Measurements from ENCODE around the gene PIAS1. TPM values are rescaled to one million over a fixed set of nuclear protein-coding genes. Genes with fewer than 3 reads are reported as not detected.

Gene PIAS1
- total and polyA plus RNA-seq, 12 donors, result 5.8 to 37.9 (median 30.3) TPM

DNA sequence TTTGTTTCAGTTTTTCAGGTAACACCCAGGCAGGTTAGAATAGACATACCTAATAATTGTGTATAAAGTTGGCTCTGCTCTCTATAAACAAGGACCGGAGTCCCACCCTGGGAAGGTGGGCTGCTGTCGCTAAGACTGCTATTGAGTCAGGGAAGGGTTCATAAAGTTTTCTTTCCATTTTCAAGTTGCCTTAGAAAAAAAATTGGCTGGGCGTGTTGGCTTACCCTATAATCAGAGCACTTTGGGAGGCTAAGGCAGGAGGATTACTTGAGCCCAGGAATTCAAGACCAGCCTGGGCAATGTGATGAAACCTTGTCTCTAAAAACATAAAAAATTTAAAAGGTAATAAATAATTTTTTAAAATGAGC lies 11.3 kb upstream of the PIAS1 start:
- no peaks in the 10 kb centered on the region for H3K27me3 ChIP-seq
- peaks cover 0 to 12% (median 0%) of the 10 kb centered on the region in 11 donors for H3K9me3 ChIP-seq
- ATAC-seq (no peak), DNase-seq (no peak)
- TF ChIP-seq CTCF (IDR thresholded peaks at IDR 0.05), result no peak
- H3K36me3 ChIP-seq, result no peaks in the 10 kb centered on the region
- H3K4me1 ChIP-seq, result peaks cover 0 to 5% (median 0%) of the 10 kb centered on the region in 9 donors
- WGBS, 2 donors, result 94 to 95% methylated on average over 3 of the region's 3 CpGs
- H3K4me3 ChIP-seq, result no peak overlapping the region
- intact Hi-C loops (cut with DNase I), result no loop called here
- no peak overlapping the region for H3K27ac ChIP-seq

- ATAC-seq, result peak in 5 of 8 donors; percentile 20 to 78 (median 38)
- Histone ChIP-seq H3K27ac (no peak overlapping the region), H3K27me3 (no peaks in the 10 kb centered on the region), H3K4me3 (no peak overlapping the region), H3K9me3 (peaks cover 0 to under 1% (median 0%) of the 10 kb centered on the region in 11 donors), H3K36me3 (no peaks in the 10 kb centered on the region), H3K4me1 (peaks cover 0 to 5% (median 0%) of the 10 kb centered on the region in 9 donors)
- DNase-seq, result no peak
- TF ChIP-seq CTCF (IDR thresholded peaks at IDR 0.05), result no peak
- intact Hi-C loops (cut with DNase I), result no loop called here
- WGBS, 2 donors, result 86 to 89% methylated on average over 14 of the region's 14 CpGs
These were observed 8.5 kb upstream of the PIAS1 start for GRCh38 chr15:68045289-68046265.

- no peaks in the 10 kb centered on the region for H3K27me3 ChIP-seq
- intact Hi-C loops (cut with DNase I), result no loop called here
- 93 to 96% methylated on average over 3 of the region's 3 CpGs for WGBS, 2 donors
- H3K27ac ChIP-seq, result no peak overlapping the region
- TF ChIP-seq CTCF (IDR thresholded peaks at IDR 0.05), result no peak
- no peaks in the 10 kb centered on the region for H3K36me3 ChIP-seq
- no peaks in the 10 kb centered on the region for H3K9me3 ChIP-seq
- no peak for DNase-seq
- no peaks in the 10 kb centered on the region for H3K4me1 ChIP-seq
- no peak overlapping the region for H3K4me3 ChIP-seq
- no peak for ATAC-seq
These were observed 6.3 kb upstream of the PIAS1 start for GRCh38 chr15:68047826-68048225.

DNA sequence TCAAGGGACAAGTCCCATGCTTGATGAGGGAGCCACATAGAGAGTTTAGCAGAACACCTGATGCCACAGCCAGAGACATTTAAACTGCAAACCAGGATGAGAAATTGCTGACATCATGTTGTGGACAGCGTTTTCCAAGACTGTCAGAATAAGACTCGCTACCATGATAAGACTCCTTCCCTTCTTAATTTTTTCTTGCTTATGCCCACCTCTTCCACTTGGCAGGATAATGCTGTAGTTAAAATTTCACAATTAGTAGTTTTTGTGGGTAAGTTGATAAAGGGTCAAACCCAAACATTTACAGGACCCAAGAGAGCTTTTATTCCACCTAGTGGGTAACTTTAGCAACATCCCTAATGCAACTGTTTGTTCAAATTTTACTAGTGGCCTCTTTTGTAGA lies 3.0 kb upstream of the PIAS1 start:
- no peak for ATAC-seq
- 66 to 70% methylated on average over 2 of the region's 2 CpGs for WGBS, 2 donors
- H3K36me3 ChIP-seq, result no peaks in the 10 kb centered on the region
- no peak overlapping the region for H3K4me3 ChIP-seq
- no peaks in the 10 kb centered on the region for H3K27me3 ChIP-seq
- H3K9me3 ChIP-seq, result no peaks in the 10 kb centered on the region
- intact Hi-C loops (cut with DNase I), result loop anchor here in 9 of 10 donors (5.0 to 10.0 kb wide), 5 partner anchors 64 to 189 kb away; no protein-coding TSS in a partner anchor
- H3K4me1 ChIP-seq, result peaks cover 0 to 15% (median 13%) of the 10 kb centered on the region in 9 donors
- no peak for DNase-seq
- H3K27ac ChIP-seq, result no peak overlapping the region
- no peak for TF ChIP-seq CTCF (IDR thresholded peaks at IDR 0.05)

Data from heart right ventricle (tissue), 16 donors.